Upper lobe of right lung (tissue), 1 donor: ENCODE data around the gene ELF1. TPM values are rescaled to one million over a fixed set of nuclear protein-coding genes. Genes with fewer than 3 reads are reported as not detected.
"Not testable (repeated sequence)": the region's sequence is repeated elsewhere in the genome, so short reads cannot be mapped to it uniquely, and the experiment has no call there.

Experiments
- ATAC-seq: fragments of 200-7000 bp; cut with Tn5 transposase; one replicate; pipeline ENCODE4 v1.9.1; 2020; ENCODE audit warnings: mild to moderate bottlenecking, moderate library complexity
- DNase-seq: peaks from one replicate; pipeline ENCODE4 v3.0.0-alpha.2; 2020
- H3K27ac ChIP-seq: fragments of 200-600 bp; one replicate; pipeline ENCODE4 v1.8.0; 2022
- H3K27me3 ChIP-seq: fragments of 200-600 bp; one replicate; pipeline ENCODE4 v1.8.0; 2022; ENCODE audit warnings: mild to moderate bottlenecking
- H3K36me3 ChIP-seq: fragments of 200-600 bp; one replicate; pipeline ENCODE4 v1.8.0; 2022
- H3K4me1 ChIP-seq: fragments of 200-600 bp; one replicate; pipeline ENCODE4 v1.8.0; 2022
- H3K4me3 ChIP-seq: fragments of 200-600 bp; one replicate; pipeline ENCODE4 v1.8.0; 2022; ENCODE audit warnings: mild to moderate bottlenecking
- H3K9me3 ChIP-seq: fragments of 200-600 bp; one replicate; pipeline ENCODE4 v1.8.0; 2022
- CTCF ChIP-seq: fragments of 200-600 bp; IDR thresholded peaks from one replicate; pipeline ENCODE4 v1.8.0; 2022; ENCODE audit warnings: antibody characterized with exemption
- intact Hi-C: fragments of 100-400 bp; cut with DNase I; formaldehyde crosslinking; loops from one replicate; pipeline ENCODE4 v1.11.0; 2022
- total RNA-seq: library from RNA; stranded (reverse); fragmentation: NEBNext Ultra II Directional; extraction: Animal tissue kit (Norgen Biotek cat#: 25700); gene quantifications from one replicate; pipeline ENCODE4 v1.2.1, GENCODE V29; 2021
- donor health status: DM: no; HTN: yes; CAD: no; lungs with severe emphysema.

The ELF1 gene
- total RNA-seq, 1 donor from 2014 or later: 81.5 TPM

DNA sequence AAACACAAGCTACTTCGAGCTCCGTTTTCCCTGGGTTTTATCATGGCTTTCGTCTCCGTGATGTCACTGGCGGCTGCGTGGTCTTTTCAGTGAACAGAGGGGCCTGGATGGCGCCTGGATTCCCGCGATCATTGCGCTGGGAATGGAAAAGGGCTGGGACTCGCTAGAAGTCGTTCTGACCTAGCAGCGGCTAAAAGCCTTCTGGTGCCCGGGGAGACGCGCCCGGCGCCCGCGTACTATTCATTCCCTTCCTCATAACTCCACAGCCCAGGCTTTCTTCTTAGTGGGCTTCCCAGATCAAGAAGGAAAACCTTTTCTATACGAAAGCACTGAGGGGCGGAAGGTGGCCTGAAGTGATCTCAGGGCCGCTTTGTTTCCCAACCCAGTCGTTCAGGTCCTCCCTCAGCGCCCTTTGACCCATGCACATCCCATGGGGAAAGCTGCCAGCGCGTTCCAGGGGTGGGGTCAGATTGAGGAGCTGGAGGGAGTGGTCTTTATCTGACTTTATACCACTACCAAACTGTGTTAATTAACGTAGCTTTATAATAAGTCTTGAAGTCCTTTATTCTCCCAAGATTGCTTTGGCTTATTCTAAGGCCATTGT is 96.6 kb downstream of the ELF1 start:
- Histone ChIP-seq H3K36me3 (no peaks in the 10 kb centered on the region), H3K4me1 (peaks cover 6% of the 10 kb centered on the region), H3K9me3 (no peaks in the 10 kb centered on the region), H3K27me3 (no peaks in the 10 kb centered on the region), H3K4me3 (no peak overlapping the region), H3K27ac (no peak overlapping the region)
- intact Hi-C loops: no loop called here
- DNase-seq: peak; percentile 65
- ATAC-seq: no peak
- no peak for TF ChIP-seq CTCF

- intact Hi-C loops: no loop called here
- Histone ChIP-seq H3K4me1 (peaks cover 6% of the 10 kb centered on the region), H3K36me3 (no peaks in the 10 kb centered on the region), H3K9me3 (no peaks in the 10 kb centered on the region), H3K27ac (peak overlapping the region; percentile 83), H3K27me3 (no peaks in the 10 kb centered on the region), H3K4me3 (peak overlapping the region; percentile 63)
- ATAC-seq (no peak), DNase-seq (no peak)
- TF ChIP-seq CTCF: no peak
Measured at GRCh38 chr13:40920826-40921225, 98.3 kb downstream of the ELF1 start.

DNA sequence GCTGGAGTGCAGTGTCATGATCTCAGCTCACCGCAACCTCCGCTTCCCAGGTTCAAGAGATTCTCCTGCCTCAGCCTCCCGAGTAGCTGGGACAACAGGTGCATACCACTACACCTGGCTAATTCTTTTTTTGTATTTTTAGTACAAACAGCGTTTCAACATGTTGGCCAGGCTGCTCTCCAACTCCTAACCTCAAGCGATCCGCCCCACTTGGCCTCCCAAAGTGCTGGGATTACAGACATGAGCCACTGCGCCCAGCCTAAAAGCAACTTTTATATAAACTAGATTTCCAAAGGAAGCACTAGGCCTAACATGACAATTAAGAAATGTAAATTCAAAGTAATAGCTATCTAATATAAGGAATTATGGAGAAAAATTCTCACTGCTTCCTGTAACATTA is 99.2 kb downstream of the ELF1 start:
- H3K36me3 ChIP-seq, intact Hi-C loops, DNase-seq, H3K4me3 ChIP-seq, H3K4me1 ChIP-seq, H3K9me3 ChIP-seq, ATAC-seq, H3K27ac ChIP-seq, H3K27me3 ChIP-seq: not testable (repeated sequence)

DNA sequence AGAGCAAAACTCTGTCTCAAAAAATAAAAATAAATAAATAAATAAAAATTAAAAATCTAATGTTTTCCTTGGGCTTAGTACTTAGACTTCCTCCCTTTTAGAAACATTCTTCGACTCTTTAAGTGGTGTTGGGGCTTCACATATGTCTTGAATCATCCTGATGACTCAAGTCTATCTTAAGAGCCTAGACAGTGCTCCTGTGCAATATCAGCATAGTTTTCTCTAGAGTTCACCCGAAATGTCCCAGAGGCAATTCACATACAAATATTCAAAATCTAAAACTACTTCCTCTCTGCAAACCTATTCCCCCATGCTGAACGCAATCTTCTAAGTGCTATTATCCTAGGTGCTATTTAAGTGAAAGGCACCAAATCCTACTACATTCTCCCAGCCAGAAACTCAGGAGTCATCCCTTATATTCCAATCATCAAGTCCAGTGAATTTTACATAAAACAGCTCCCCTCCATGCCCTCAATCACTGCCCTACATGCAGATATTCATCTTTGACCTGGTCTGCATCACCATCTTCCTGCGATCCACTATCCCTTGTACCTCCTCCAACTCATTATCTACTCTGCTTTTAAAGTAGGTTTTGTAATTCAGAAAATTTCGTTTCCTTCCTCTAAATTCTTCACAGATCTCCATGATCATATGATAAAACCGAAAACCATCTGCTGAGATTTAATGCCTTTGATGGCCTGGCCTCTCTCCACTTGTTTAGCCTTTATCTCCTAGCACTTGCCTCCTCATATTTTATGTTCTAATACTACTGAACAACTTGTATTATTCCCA is 102.7 kb downstream of the ELF1 start:
- no peaks in the 10 kb centered on the region for H3K9me3 ChIP-seq
- H3K4me3 ChIP-seq: no peak overlapping the region
- DNase-seq: no peak
- no peak for ATAC-seq
- TF ChIP-seq CTCF: no peak
- H3K27me3 ChIP-seq: no peaks in the 10 kb centered on the region
- peaks cover 6% of the 10 kb centered on the region for H3K4me1 ChIP-seq
- intact Hi-C loops: no loop called here
- H3K36me3 ChIP-seq: no peaks in the 10 kb centered on the region
- no peak overlapping the region for H3K27ac ChIP-seq

GRCh38 chr13:40914863-40915262 is 104.3 kb downstream of the ELF1 start:
- DNase-seq, H3K36me3 ChIP-seq, H3K4me1 ChIP-seq, H3K4me3 ChIP-seq, H3K27me3 ChIP-seq, ATAC-seq, H3K27ac ChIP-seq, H3K9me3 ChIP-seq, intact Hi-C loops: not testable (repeated sequence)

DNA sequence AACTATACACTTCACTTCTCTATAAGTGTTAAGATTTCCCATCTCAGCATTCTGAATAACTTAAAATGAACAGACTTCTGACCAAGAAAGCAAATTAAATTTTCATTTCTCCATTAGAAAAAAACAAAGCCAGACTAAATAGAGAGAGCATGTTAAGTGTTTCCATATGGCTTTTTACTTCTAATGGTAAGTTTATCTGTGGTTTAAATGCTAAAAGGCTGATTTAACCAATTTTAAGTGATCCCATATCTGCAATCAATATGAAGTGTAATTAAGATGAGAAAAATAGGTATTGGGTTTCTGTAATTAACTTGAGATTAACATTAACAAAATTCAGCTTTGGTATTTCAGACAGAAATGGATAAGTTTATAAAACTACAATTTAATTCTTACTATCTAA is 107.8 kb downstream of the ELF1 start:
- DNase-seq: no peak
- ATAC-seq: no peak
- Histone ChIP-seq H3K4me3 (no peak overlapping the region), H3K27me3 (no peaks in the 10 kb centered on the region), H3K9me3 (no peaks in the 10 kb centered on the region), H3K27ac (no peak overlapping the region), H3K36me3 (no peaks in the 10 kb centered on the region), H3K4me1 (no peaks in the 10 kb centered on the region)
- intact Hi-C loops: no loop called here
- TF ChIP-seq CTCF: no peak
